SK-N-SH (cell line): ENCODE results near the gene VCAN. TPM values are rescaled to one million over a fixed set of nuclear protein-coding genes. Genes with fewer than 3 reads are reported as not detected.

Experiments used
- CTCF ChIA-PET: fragments of 300-600, 350-600 bp; formaldehyde crosslinking; extraction: SDS; loops from one replicate; lab custom pipeline; 2021; lab: Yijun Ruan, JAX
- POLR2A ChIA-PET: fragments of 350-600 bp; sonication (Branson Sonifier 250); formaldehyde crosslinking; extraction: SDS; loops from one replicate; lab custom pipeline; 2020; ENCODE audit warnings: antibody characterized with exemption, inconsistent platforms; lab: Yijun Ruan, JAX
- DNase-seq: peaks from one replicate; pipeline ENCODE4 v3.0.0; 2012
- H2AFZ ChIP-seq: fragments of 200-600 bp; sonication (generic); 2 replicates; pipeline ENCODE4 v1.8.1; 2016; ENCODE audit warnings: antibody characterized with exemption, mild to moderate bottlenecking, low read depth
- H3F3A ChIP-seq: fragments of 200-600 bp; sonication (generic); replicated peaks from 2 replicates; pipeline ENCODE3; 2016; ENCODE audit warnings: antibody characterized with exemption, mild to moderate bottlenecking; ENCODE audit not compliant: insufficient read depth
- H3K27ac ChIP-seq, 2 experiments: fragments of 200-500 bp in 1 of 2; fragments of 200-600 bp in 1 of 2; sonication (Bioruptor generic) in 1 of 2; sonication (generic), shearing (Covaris generic) in 1 of 2; 2 replicates each; pipeline versions ENCODE4 v1.5.1 to v1.6.1; 2014 to 2016; ENCODE audit warnings: low read depth in 2 of 2, inconsistent platforms in 1 of 2, low read length in 1 of 2, mild to moderate bottlenecking in 1 of 2, mixed read lengths in 1 of 2
- H3K27me3 ChIP-seq: fragments of 200-600 bp; sonication (generic), shearing (Covaris generic); 2 replicates; pipeline ENCODE4 v1.6.1; 2016; ENCODE audit warnings: mixed run types; ENCODE audit not compliant: insufficient read depth
- H3K36me3 ChIP-seq, 2 experiments: fragments of 200-500 bp in 1 of 2; fragments of 200-600 bp in 1 of 2; sonication (Bioruptor generic) in 1 of 2; sonication (generic) in 1 of 2; replicated peaks in 1 of 2; 2 replicates each; pipeline versions ENCODE3 to v1.5.1; 2014 to 2016; ENCODE audit warnings: low read length in 1 of 2, mild to moderate bottlenecking in 1 of 2; ENCODE audit not compliant: insufficient read depth in 2 of 2, control insufficient read depth in 1 of 2
- H3K4me1 ChIP-seq, 2 experiments: fragments of 200-500 bp in 1 of 2; fragments of 200-600 bp in 1 of 2; sonication (Bioruptor generic) in 1 of 2; sonication (generic), shearing (Covaris generic) in 1 of 2; 2 replicates each; pipeline versions ENCODE4 v1.5.1 to v1.6.1; 2014 to 2016; ENCODE audit warnings: low read depth in 1 of 2, low read length in 1 of 2, mixed run types in 1 of 2; ENCODE audit not compliant: insufficient read depth in 2 of 2, control insufficient read depth in 1 of 2
- H3K4me2 ChIP-seq: fragments of 200-600 bp; sonication (generic), shearing (Covaris generic); 2 replicates; pipeline ENCODE4 v1.6.1; 2017; ENCODE audit warnings: mixed run types
- H3K4me3 ChIP-seq, 2 experiments: fragments of 200-500 bp in 1 of 2; fragments of 200-600 bp in 1 of 2; sonication (Bioruptor generic) in 1 of 2; sonication (generic), shearing (Covaris generic) in 1 of 2; 2 replicates each; pipeline versions ENCODE4 v1.5.1 to v1.8.1; 2014 to 2016; ENCODE audit warnings: low read depth in 2 of 2, inconsistent platforms in 1 of 2, low read length in 1 of 2, mild to moderate bottlenecking in 1 of 2, mixed read lengths in 1 of 2, moderate library complexity in 1 of 2
- H3K79me2 ChIP-seq: fragments of 200-600 bp; sonication (generic); 2 replicates; pipeline ENCODE4 v1.8.1; 2017; ENCODE audit warnings: mild to moderate bottlenecking; ENCODE audit not compliant: insufficient read depth
- H3K9ac ChIP-seq: fragments of 200-600 bp; sonication (generic); 2 replicates; pipeline ENCODE4 v1.6.1; 2017; ENCODE audit warnings: mixed run types
- H3K9me2 ChIP-seq: fragments of 200-600 bp; sonication (generic); 2 replicates; pipeline ENCODE4 v1.6.1; 2017; ENCODE audit warnings: mixed run types
- H3K9me3 ChIP-seq: fragments of 200-600 bp; sonication (generic); 2 replicates; pipeline ENCODE4 v1.6.1; 2017; ENCODE audit warnings: mixed run types, mild to moderate bottlenecking, moderate library complexity
- H4K20me1 ChIP-seq: fragments of 200-600 bp; sonication (generic); 2 replicates; pipeline ENCODE4 v1.6.1; 2017; ENCODE audit warnings: mild to moderate bottlenecking, mixed run types; ENCODE audit not compliant: insufficient read depth
- CHD2 ChIP-seq: fragments of 150-350 bp; IDR thresholded peaks from 2 replicates; pipeline ENCODE4 v1.6.1; 2018; ENCODE audit warnings: low read length; ENCODE audit not compliant: partially characterized antibody
- CTCF ChIP-seq: fragments of 200-600 bp; sonication (generic); IDR thresholded peaks from 2 replicates; pipeline ENCODE4 v1.6.1; 2017; ENCODE audit warnings: antibody characterized with exemption, mild to moderate bottlenecking, moderate library complexity
- EZH2phosphoT487 ChIP-seq: fragments of 200-600 bp; sonication (generic); IDR thresholded peaks from 2 replicates; pipeline ENCODE4 v1.6.1; 2017; ENCODE audit warnings: low read depth, mixed run types, mild to moderate bottlenecking, antibody characterized with exemption, moderate library complexity, borderline replicate concordance
- FOXM1 ChIP-seq: IDR thresholded peaks from 2 replicates; pipeline ENCODE4 v1.4.0; 2012; ENCODE audit warnings: low read depth, mild to moderate bottlenecking
- IRF3 ChIP-seq: fragments of 150-350 bp; IDR thresholded peaks from 2 replicates; pipeline ENCODE4 v1.6.1; 2016; ENCODE audit warnings: mild to moderate bottlenecking, low read depth, low read length
- JUND ChIP-seq: IDR thresholded peaks from 2 replicates; pipeline ENCODE4 v1.4.0; 2012
- MEF2A ChIP-seq: IDR thresholded peaks from 2 replicates; pipeline ENCODE4 v1.4.0; 2012; ENCODE audit warnings: low read depth, borderline replicate concordance
- PBX3 ChIP-seq: IDR thresholded peaks from 2 replicates; pipeline ENCODE4; 2012
- RAD21 ChIP-seq: IDR thresholded peaks from 2 replicates; pipeline ENCODE4 v1.6.1; 2012; ENCODE audit warnings: mild to moderate bottlenecking, low read length
- SIN3A ChIP-seq: IDR thresholded peaks from 2 replicates; pipeline ENCODE4 v1.6.1; 2012; ENCODE audit warnings: low read depth, mild to moderate bottlenecking, low read length, moderate library complexity, borderline replicate concordance
- SMC3 ChIP-seq: IDR thresholded peaks from 2 replicates; pipeline ENCODE4 v1.6.1; 2012; ENCODE audit warnings: low read depth, low read length, improper control_type of control experiment
- USF1 ChIP-seq: IDR thresholded peaks from 2 replicates; pipeline ENCODE4 v1.4.0; 2012; ENCODE audit warnings: low read depth, borderline replicate concordance
- USF2 ChIP-seq: fragments of 150-350 bp; IDR thresholded peaks from 2 replicates; pipeline ENCODE4 v1.6.1; 2017; ENCODE audit warnings: antibody characterized with exemption, low read length, low read depth, borderline replicate concordance
- WGBS: methylation state at CpG from one replicate; pipeline ENCODE4 v1.1.6; 2017; ENCODE audit warnings: low lambda C conversion rate; 5-methylcytosine and 5-hydroxymethylcytosine counted together
- polyA plus RNA-seq, 3 experiments: library from polyadenylated mRNA; depleted of rRNA; stranded (reverse); fragments of >200 nt; gene quantifications; 2 replicates each; pipeline ENCODE4 v1.2.3, GENCODE V29; 2012

The VCAN gene
- polyA plus RNA-seq, 1 of the 3 experiments (the other 2 are of a cell fraction) = 142 TPM

- no peak overlapping the region for H3K4me3 ChIP-seq
- WGBS = 97% methylated on average over 3 of the region's 3 CpGs
- no peaks in the 10 kb centered on the region for H3K36me3 ChIP-seq
- DNase-seq = no peak
- no peak overlapping the region for H3K27ac ChIP-seq
- CTCF ChIA-PET = interaction anchor here (1.4 kb wide), 1 partner anchor 13 kb away, joined by 6 read pairs; no protein-coding TSS in a partner anchor
- H3K9me2 ChIP-seq = no peaks in the 10 kb centered on the region
- peak; percentile 28; the same call in 1 of the 2 replicates for TF ChIP-seq CTCF
- no peak for TF ChIP-seq CHD2
- no peak overlapping the region for H3K4me2 ChIP-seq
- H3K27me3 ChIP-seq = no peaks in the 10 kb centered on the region
- no peaks in the 10 kb centered on the region for H3F3A ChIP-seq
- H3K79me2 ChIP-seq = no peaks in the 10 kb centered on the region
- POLR2A ChIA-PET = no interaction called here
- no peak overlapping the region for H3K9ac ChIP-seq
- no peaks in the 10 kb centered on the region for H3K9me3 ChIP-seq
- H4K20me1 ChIP-seq = no peaks in the 10 kb centered on the region
- no peak overlapping the region for H2AFZ ChIP-seq
- no peaks in the 10 kb centered on the region for H3K4me1 ChIP-seq
Measured at GRCh38 chr5:83595217-83595616, 123.7 kb downstream of the VCAN start.

GRCh38 chr5:83608122-83608521 is 136.6 kb downstream of the VCAN start:
- no peaks in the 10 kb centered on the region for H3K36me3 ChIP-seq
- CTCF ChIA-PET = interaction anchor here (0.6 to 2.6 kb wide), 22 partner anchors 8 to 1296 kb away, joined by 3 to 14 read pairs (median 4); no protein-coding TSS in a partner anchor

More at GRCh38 chr5:83608122-83608521, 136.6 kb downstream of the VCAN start:
- Histone ChIP-seq H3K9me2 (no peaks in the 10 kb centered on the region), H3K27me3 (no peaks in the 10 kb centered on the region; the same call in 1 of the 2 replicates), H2AFZ (no peak overlapping the region), H3K4me2 (no peak overlapping the region), H3K9me3 (no peaks in the 10 kb centered on the region), H3K4me1 (no peaks in the 10 kb centered on the region), H3F3A (no peaks in the 10 kb centered on the region), H3K9ac (no peak overlapping the region)
- DNase-seq = peak; percentile 54
- 18% methylated on average over 3 of the region's 3 CpGs for WGBS
- POLR2A ChIA-PET = no interaction called here
- TF ChIP-seq RAD21 (peak; percentile 67), USF2 (no peak), CHD2 (no peak), IRF3 (no peak), EZH2phosphoT487 (no peak), USF1 (no peak), SIN3A (no peak), FOXM1 (no peak), PBX3 (no peak), MEF2A (no peak), CTCF (peak; percentile 53), JUND (no peak), SMC3 (peak; percentile 47)
- TF ChIP-seq, all 33 proteins: peak for 3
- Histone ChIP-seq H4K20me1 (no peaks in the 10 kb centered on the region), H3K27ac (no peak overlapping the region), H3K79me2 (no peaks in the 10 kb centered on the region), H3K4me3 (no peak overlapping the region; a peak in 1 of 4 replicates)
